IPS-15b (cell line): Measurements from ENCODE around the gene DIDO1.

ENCODE experiments used
- H3K27me3 ChIP-seq: one replicate; pipeline ENCODE4 v1.6.1; 2013; ENCODE audit warnings: low read length; ENCODE audit not compliant: control insufficient read depth, insufficient read depth
- H3K36me3 ChIP-seq: one replicate; pipeline ENCODE4 v1.6.1; 2013; ENCODE audit warnings: low read length; ENCODE audit not compliant: control insufficient read depth, insufficient read depth
- H3K4me1 ChIP-seq: one replicate; pipeline ENCODE4 v1.6.1; 2013; ENCODE audit warnings: mild to moderate bottlenecking, low read length; ENCODE audit not compliant: control insufficient read depth, insufficient read depth
- H3K4me3 ChIP-seq: one replicate; pipeline ENCODE4 v1.5.1; 2013; ENCODE audit warnings: low read depth, low read length
- H3K9ac ChIP-seq: one replicate; pipeline ENCODE4 v1.6.1; 2013; ENCODE audit warnings: low read depth, mild to moderate bottlenecking, low read length
- H3K9me3 ChIP-seq: one replicate; pipeline ENCODE4 v1.6.1; 2013; ENCODE audit warnings: mild to moderate bottlenecking, low read length; ENCODE audit not compliant: control insufficient read depth, insufficient read depth

Gene DIDO1

GRCh38 chr20:62967628-62968351 lies 41.5 kb upstream of the DIDO1 start:
- H3K9me3 ChIP-seq: no peaks in the 10 kb centered on the region
- peaks cover 4% of the 10 kb centered on the region for H3K27me3 ChIP-seq
- no peaks in the 10 kb centered on the region for H3K4me1 ChIP-seq
- H3K4me3 ChIP-seq: no peak overlapping the region
- peaks cover 19% of the 10 kb centered on the region for H3K36me3 ChIP-seq
- H3K9ac ChIP-seq: no peak overlapping the region

DNA sequence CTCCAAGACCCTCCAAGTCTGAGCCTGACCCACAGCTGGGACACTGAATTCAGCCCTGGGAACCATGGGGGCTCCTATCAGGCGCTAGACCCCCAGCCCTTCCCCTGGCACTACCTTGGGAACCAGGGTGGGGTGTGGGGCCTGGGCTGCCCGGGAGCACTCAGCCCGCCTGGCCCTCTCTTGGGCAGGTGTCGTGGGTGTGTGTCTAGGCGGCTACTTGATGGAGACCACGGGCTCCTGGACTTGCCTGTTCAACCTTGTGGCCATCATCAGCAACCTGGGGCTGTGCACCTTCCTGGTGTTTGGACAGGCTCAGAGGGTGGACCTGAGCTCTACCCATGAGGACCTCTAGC lies 40.8 kb upstream of the DIDO1 start:
- H3K36me3 ChIP-seq: peaks cover 25% of the 10 kb centered on the region
- H3K9me3 ChIP-seq: no peaks in the 10 kb centered on the region
- H3K27me3 ChIP-seq: no peaks in the 10 kb centered on the region
- H3K9ac ChIP-seq: no peak overlapping the region
- no peak overlapping the region for H3K4me3 ChIP-seq
- H3K4me1 ChIP-seq: no peaks in the 10 kb centered on the region

GRCh38 chr20:62966212-62967148 lies 40.2 kb upstream of the DIDO1 start:
- peaks cover 25% of the 10 kb centered on the region for H3K36me3 ChIP-seq
- no peaks in the 10 kb centered on the region for H3K27me3 ChIP-seq
- H3K4me3 ChIP-seq: no peak overlapping the region
- no peaks in the 10 kb centered on the region for H3K4me1 ChIP-seq
- no peaks in the 10 kb centered on the region for H3K9me3 ChIP-seq
- H3K9ac ChIP-seq: no peak overlapping the region

DNA sequence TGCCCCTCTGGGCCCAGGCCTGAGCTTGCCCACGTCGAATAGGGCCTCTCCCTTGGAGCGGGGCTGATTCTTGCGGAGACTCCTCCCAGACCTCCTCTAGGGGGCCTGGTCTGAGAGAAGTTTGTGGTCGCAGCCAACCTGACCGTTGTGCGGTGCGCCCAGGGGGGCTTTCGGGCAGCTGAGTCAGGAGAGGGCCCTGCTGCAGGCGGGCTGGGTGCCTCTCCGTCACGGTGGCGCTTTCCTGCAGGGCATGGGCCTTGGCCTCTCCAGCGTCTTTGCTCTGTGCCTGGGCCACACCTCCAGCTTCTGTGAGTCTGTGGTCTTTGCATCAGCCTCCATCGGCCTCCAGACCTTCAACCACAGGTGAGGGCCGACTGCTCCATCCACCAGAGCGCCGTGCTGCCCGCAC lies 39.1 kb upstream of the DIDO1 start:
- no peaks in the 10 kb centered on the region for H3K4me1 ChIP-seq
- no peak overlapping the region for H3K4me3 ChIP-seq
- H3K36me3 ChIP-seq: peaks cover 27% of the 10 kb centered on the region
- H3K9ac ChIP-seq: no peak overlapping the region
- H3K27me3 ChIP-seq: no peaks in the 10 kb centered on the region
- no peaks in the 10 kb centered on the region for H3K9me3 ChIP-seq

DNA sequence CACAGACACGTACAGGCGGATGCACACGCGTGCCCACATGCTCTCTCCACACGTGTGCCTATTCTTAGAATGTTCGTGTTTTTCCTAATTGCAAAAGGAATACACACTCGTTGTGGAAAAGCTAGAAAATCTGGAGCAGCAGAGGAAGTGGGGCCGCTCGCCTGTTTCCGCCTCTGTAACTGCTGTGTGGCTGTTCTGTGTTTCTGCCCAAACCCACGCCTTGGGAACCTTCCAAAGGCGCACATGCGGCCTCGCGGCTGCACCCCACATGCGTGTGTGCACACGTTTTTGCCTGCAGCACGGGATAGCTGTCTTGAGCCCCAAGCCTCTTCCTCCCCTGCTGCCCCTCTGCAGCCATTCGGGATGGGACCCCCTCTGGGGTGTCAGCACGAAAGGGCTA lies 38.4 kb upstream of the DIDO1 start:
- Histone ChIP-seq H3K27me3 (no peaks in the 10 kb centered on the region), H3K9ac (no peak overlapping the region), H3K9me3 (no peaks in the 10 kb centered on the region), H3K4me1 (no peaks in the 10 kb centered on the region), H3K36me3 (peaks cover 29% of the 10 kb centered on the region), H3K4me3 (no peak overlapping the region)

DNA sequence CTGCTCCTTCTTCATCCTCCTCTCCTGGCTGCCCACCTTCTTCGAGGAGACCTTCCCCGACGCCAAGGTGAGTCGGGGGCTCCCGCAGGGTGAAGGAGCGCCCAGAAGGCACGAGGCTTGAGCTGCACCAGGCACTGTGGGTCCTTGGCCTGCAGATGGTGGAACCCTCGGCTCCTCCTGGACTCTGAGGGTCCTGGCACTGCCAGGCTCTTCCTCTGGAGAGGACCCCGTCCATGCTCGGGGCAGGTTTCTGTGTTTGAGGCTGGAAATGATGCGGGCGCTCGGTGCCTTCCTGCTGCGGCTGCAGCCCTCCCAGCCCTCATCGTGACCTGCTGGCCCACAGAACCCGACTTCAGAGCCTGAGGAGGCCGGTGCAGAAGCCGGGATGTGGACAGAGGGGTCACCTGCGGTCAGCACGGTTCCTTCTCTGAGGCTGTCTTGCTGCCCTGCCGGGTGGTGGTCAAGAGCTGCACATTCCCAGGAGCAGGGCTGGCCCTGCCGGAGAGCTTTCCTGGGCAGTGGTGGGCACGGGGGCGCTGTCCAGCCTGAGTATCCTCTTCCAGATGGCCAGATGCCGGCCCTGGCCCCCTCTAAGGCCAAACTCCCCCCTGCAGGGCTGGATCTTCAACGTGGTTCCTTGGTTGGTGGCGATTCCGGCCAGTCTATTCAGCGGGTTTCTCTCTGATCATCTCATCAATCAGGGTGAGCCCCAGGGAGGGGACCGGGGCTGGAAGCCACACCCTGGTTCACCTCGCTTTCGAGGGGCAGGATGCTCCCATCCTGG lies 37.5 kb upstream of the DIDO1 start:
- H3K4me1 ChIP-seq: no peaks in the 10 kb centered on the region
- H3K9ac ChIP-seq: no peak overlapping the region
- H3K36me3 ChIP-seq: peaks cover 29% of the 10 kb centered on the region
- H3K27me3 ChIP-seq: no peaks in the 10 kb centered on the region
- no peaks in the 10 kb centered on the region for H3K9me3 ChIP-seq
- no peak overlapping the region for H3K4me3 ChIP-seq

- Histone ChIP-seq H3K9ac (no peak overlapping the region), H3K4me3 (no peak overlapping the region), H3K9me3 (no peaks in the 10 kb centered on the region), H3K4me1 (no peaks in the 10 kb centered on the region), H3K36me3 (peaks cover 30% of the 10 kb centered on the region), H3K27me3 (no peaks in the 10 kb centered on the region)
Measured at GRCh38 chr20:62962891-62963613, 36.7 kb upstream of the DIDO1 start.

- Histone ChIP-seq H3K9me3 (no peaks in the 10 kb centered on the region), H3K4me1 (no peaks in the 10 kb centered on the region), H3K36me3 (peaks cover 34% of the 10 kb centered on the region), H3K9ac (no peak overlapping the region), H3K27me3 (no peaks in the 10 kb centered on the region), H3K4me3 (no peak overlapping the region)
Measured at GRCh38 chr20:62962221-62962879, 36.0 kb upstream of the DIDO1 start.

DNA sequence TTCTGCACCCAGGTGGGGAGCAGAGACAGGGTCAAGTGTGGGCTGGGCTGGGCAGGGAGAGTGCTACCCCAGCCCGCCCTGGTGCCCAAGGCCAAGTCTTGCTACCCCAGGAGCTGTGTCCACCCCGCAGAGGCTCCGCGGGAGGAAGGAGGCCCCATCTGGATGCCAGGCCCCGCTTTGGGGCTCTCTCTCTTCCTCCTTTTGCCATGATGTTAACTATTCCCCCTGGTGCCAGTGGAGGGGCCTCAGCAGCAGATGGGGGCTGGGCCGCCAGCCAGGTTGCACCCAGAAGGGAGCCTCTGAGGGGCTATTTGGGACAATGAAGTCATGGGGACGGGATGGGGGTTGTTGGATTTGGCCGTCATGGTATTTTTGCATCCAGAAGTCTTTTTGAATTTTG lies 35.5 kb upstream of the DIDO1 start:
- H3K9me3 ChIP-seq: no peaks in the 10 kb centered on the region
- H3K36me3 ChIP-seq: peaks cover 34% of the 10 kb centered on the region
- H3K27me3 ChIP-seq: no peaks in the 10 kb centered on the region
- peak overlapping the region; percentile 60 for H3K9ac ChIP-seq
- no peak overlapping the region for H3K4me3 ChIP-seq
- no peaks in the 10 kb centered on the region for H3K4me1 ChIP-seq

DNA sequence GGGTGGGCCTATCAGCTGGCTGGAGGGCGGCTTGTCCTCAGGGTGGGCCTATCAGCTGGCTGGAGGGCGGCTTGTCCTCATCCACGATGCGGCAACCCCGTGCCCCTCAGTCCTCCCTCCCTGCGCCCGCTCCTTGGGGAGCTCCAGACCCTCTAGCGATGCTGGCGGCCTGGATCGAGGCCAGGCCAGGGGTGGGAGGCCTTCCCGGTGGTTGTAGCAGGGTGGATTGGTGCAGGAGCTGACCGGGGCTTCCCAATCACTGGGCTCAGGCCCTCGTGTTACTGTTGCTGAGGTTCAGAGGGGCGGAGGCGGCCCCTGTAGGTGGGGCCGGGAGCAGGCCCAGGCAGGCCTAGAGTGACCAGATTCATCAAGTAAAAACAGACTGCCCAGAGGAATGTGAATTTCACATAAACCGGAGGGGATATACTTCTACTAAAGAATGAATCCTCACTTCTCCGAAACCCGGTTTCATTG lies 35.0 kb upstream of the DIDO1 start:
- Histone ChIP-seq H3K4me1 (no peaks in the 10 kb centered on the region), H3K9ac (peak overlapping the region; percentile 60), H3K36me3 (peaks cover 34% of the 10 kb centered on the region), H3K4me3 (no peak overlapping the region), H3K9me3 (no peaks in the 10 kb centered on the region), H3K27me3 (no peaks in the 10 kb centered on the region)
